ENCODE measurements around the gene B2M.
"Not testable (repeated sequence)": the region's sequence is repeated elsewhere in the genome, so short reads cannot be mapped to it uniquely, and the experiment has no call there.

The B2M gene

DNA sequence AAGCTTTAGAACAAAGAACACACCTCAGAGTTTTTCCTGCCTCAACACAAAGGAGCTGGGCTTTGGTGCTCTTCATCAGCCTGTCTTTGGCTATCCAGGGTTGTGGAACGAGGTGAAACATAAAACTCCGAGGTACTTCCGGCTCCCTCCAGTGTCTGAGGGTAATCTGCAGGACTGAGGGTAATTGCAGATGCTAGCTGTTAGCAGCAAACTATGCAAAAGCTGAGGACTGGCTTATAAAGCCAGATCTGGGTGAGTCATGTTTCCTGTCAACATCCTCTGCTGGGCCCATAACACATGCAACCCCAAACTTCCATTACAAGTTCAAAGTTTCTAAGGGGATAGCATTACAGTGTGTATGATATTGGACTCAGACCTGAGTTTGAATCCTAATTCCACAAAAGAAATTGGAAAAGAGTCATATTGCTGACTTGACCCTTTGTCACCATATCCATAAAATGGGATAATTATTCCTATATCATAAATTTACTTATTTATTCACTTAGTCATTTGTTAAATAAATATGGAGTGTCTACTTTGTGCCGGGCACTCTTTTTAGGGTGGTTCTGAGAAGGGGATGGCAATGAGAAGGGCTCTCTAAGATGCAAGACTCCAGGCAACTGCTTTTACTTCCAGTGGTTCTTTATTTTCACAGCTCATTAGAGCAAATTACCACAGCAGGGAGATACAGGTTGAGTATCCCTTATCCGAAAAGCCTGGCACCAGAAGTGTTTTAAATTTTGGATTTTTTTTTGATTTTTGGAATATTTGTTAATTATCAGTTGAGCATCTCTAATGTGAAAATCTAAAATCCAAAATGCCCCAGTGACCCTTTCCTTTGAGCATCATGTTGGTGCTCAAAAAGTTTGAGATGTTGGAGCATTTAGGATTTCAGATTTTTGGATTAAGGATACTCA, 15.5 kb downstream of the B2M start:
- DNase-seq = no peak

GRCh38 chr15:44727485-44728231, 16.3 kb downstream of the B2M start:
- no peak for DNase-seq

DNA sequence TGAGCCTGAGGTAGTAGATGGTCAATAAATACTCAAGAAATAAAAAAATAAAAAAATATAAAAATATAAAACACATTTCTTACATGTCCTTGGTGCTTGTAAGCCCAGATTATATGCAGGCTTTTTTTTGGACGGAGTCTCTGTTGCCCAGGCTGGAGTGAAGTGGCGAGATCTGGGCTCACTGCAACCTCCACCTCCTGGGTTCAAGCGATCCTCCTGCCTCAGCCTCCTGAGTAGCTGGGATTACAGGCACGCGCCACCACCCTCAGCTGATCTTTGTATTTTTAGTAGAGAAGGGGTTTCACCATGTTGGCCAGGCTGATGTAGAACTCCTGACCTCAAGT, 16.9 kb downstream of the B2M start:
- DNase-seq = not testable (repeated sequence)

DNA sequence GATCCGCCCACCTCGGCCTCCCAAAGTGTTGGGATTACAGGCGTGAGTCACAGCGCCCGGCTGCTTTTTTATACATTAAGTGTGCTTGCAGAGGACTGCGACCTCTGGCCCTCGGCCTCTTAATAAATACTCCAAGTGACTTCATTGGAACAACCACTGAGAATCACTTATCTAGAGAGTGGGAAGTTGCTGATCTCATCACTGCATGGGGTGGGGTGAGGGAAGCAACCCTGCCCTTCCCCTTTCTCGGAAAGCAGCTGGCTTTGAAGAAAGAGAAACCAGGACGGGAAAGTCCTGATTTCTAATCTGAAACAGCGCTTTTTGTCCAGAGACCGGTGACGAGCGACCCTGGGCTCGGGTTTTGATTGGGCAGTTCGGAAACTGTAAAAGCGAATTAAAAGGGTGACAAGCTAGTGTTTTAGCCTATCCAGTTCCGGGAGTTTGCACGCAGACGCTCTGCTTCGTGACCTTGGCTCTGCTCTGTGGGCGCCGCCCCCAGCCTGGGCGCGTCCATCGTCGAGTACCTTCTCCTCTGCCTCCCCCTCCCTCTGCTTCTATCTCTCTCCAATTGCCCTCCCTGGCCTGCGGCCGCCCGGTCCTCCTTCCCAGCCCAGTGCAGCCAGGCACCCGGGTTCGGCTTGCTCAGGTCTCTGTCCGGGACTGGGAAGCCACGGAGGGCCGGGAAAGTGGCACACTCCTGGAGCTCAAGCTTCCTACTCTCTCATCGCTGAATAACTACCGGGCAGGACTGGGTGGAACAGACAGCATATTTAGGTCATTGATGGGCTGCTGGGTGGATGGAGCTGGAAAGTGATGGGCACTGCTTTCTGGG, 17.5 kb downstream of the B2M start:
- DNase-seq = peak; percentile 51 to 65

DNA sequence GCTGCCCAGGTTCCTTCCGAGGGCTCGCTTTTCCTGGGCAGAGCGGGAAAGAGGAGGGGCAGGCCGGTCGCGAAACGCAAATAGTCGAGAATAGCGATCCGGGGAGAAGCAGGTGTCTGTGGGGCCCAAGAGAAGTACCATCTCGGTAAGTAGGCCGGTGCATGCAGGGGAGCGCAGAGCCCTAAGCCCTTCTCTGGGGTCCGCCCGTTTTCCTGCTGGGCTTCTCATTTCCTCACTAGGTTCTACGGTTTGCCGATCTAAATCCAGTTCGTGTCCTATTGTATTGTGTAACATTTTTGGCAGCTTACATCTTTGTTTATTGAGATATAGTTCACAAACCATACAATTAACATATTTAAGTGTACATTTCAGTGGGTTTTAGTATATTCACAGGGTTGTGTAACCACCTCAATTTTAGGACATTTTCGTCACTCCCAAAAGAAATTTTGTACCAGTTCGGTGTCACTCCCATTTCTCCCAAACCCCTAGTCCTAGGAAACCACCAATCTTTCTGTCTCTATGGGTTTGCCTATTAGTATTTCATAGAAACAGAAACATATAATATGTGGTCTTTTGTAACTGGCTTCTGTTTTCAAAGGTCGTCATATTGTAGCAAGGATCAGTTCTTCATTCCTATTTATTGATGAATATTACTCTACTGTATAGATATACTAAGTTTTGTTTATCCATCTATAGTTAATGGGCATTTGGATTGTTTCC, 18.3 kb downstream of the B2M start:
- no peak for DNase-seq

- DNase-seq = no peak
Observed at GRCh38 chr15:44734839-44735481, 23.6 kb downstream of the B2M start.

GRCh38 chr15:44735482-44736180, 24.3 kb downstream of the B2M start:
- no peak for DNase-seq

DNA sequence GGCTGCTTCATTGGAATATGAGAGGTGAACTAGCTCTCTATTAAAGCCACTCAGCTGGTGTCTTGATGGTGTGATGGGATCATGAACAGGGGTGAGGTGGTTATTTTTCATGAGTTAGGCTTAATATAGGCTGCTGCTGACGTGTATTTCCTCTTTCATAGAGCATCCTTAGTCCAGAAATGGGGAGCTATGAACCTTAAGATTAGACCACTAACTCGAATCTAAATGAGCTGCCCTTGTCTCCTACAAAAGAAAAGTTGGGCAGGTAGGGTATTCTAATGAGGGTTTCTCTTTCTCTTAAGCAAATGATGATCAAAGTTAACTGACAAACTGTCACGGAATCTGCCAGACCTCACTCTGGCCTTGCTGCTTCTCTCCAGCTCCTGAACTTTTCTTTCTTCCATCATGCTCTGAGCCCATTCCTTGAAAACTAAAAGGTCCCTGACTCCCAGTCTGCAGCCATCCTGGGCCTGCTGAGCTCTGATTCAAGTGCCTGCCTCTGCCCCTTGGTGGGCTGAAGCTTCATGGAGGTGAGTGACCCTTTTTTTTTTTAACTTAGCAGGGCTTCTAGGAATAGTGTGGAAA, 25.0 kb downstream of the B2M start, which contains the start of gene TRIM69:
TSS of gene TRIM69 (plus strand) at position 348 of the 585 bp plus-strand sequence. CDS start at position 525, 177 bp downstream.
- no peak for DNase-seq

- no peak for DNase-seq
Observed at GRCh38 chr15:44738340-44738984, 27.1 kb downstream of the B2M start.

DNA sequence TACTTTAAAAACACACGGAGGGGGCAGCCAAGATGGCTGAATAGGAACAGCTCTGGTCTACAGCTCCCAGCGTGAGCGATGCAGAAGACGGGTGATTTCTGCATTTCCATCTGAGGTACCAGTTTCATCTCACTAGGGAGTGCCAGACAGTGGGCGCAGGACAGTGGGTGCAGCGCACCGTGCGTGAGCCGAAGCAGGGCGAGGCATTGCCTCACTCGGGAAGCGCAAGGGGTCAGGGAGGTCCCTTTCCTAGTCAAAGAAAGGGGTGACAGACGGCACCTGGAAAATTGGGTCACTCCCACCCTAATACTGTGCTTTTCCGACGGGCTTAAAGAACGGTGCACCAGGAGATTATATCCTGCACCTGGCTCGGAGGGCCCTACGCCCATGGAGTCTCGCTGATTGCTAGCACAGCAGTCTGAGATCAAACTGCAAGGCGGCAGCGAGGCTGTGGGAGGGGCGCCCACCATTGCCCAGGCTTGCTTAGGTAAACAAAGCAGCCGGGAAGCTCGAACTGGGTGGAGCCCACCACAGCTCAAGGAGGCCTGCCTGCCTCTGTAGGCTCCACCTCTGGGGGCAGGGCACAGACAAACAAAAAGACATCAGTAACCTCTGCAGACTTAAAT, 28.0 kb downstream of the B2M start:
- DNase-seq = not testable (repeated sequence)

- not testable (repeated sequence) for DNase-seq
Observed at GRCh38 chr15:44743454-44743853, 32.1 kb downstream of the B2M start.

DNA sequence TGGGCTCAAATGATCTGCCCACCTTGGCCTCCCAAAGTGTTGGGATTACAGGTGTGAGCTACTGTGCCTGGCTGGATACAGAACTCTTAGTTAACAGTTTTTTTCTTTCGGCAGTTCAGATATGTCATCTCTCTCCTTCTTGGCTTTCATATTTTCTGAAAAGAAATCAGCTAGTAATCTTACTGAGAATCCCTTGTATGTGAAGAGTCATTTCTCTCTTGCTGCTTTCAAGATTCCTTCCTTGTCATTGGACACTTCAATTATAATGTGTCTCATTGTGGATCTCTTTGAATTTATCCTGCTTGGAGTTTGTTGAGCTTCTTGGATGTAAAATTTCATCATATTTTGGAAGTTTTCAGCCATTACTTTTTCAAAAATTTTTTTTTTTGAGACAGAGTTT, 42.0 kb downstream of the B2M start:
- DNase-seq = no peak

GRCh38 chr15:44763187-44763586, 51.9 kb downstream of the B2M start:
- DNase-seq = no peak

DNA sequence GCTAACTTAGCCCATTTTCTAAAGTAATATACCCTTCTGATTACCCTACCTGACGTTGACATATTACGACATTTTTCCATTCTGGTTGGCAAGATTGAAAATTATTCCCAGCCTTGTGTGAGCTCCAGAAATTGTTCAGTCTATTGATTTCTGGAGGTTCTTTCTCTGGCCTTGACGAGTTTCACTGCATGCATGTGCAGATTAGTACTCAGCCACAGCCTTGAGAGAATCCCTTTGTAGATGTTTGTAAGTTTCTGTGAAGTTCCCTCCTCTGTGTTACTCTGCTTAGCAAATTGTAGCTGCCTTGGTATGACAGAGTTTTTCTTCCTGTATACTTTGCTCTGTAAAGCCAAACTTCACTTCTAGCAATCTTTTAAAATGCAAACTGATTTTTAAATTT, 52.5 kb downstream of the B2M start:
- DNase-seq = no peak

- DNase-seq = no peak
Observed at GRCh38 chr15:44765036-44765435, 53.7 kb downstream of the B2M start.
